ENCODE data around the gene SBK1. TPM values are rescaled to one million over a fixed set of nuclear protein-coding genes. Genes with fewer than 3 reads are reported as not detected.

SBK1 gene
- total RNA-seq, 4 donors from 2014 or later: 0.26 to 1.2 (median 0.64) TPM; not detected in 1

DNA sequence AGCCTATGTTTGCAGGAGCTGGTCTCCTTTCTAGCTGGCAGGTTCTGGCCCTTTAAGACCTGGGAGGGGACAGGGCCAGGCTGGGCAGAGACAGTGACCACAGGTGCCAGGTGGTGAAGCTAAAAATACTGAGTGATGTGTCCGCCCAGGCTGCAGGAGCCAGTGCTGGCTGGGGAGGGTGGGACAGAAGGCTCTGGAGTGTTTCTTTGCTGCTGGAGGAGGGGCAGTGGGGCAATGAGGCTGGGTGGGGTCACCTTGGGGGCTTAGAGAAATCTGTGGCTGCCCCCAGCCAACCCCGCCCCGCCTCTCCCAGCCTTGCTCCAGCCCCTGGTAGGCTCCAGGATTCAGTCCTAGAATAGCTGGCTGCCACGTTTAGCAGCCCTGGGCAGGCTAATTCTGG lies 30.4 kb upstream of the SBK1 start:
- H3K27me3 ChIP-seq: no peaks in the 10 kb centered on the region
- TF ChIP-seq, protein P1, sequence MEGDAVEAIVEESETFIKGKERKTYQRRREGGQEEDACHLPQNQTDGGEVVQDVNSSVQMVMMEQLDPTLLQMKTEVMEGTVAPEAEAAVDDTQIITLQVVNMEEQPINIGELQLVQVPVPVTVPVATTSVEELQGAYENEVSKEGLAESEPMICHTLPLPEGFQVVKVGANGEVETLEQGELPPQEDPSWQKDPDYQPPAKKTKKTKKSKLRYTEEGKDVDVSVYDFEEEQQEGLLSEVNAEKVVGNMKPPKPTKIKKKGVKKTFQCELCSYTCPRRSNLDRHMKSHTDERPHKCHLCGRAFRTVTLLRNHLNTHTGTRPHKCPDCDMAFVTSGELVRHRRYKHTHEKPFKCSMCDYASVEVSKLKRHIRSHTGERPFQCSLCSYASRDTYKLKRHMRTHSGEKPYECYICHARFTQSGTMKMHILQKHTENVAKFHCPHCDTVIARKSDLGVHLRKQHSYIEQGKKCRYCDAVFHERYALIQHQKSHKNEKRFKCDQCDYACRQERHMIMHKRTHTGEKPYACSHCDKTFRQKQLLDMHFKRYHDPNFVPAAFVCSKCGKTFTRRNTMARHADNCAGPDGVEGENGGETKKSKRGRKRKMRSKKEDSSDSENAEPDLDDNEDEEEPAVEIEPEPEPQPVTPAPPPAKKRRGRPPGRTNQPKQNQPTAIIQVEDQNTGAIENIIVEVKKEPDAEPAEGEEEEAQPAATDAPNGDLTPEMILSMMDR (IDR thresholded peaks at IDR 0.05): no peak
- no peak for TF ChIP-seq POLR2A (IDR thresholded peaks at IDR 0.05)
- intact Hi-C loops (cut with DNase I; ENCODE audit: low total_unique reads): no loop called here

DNA sequence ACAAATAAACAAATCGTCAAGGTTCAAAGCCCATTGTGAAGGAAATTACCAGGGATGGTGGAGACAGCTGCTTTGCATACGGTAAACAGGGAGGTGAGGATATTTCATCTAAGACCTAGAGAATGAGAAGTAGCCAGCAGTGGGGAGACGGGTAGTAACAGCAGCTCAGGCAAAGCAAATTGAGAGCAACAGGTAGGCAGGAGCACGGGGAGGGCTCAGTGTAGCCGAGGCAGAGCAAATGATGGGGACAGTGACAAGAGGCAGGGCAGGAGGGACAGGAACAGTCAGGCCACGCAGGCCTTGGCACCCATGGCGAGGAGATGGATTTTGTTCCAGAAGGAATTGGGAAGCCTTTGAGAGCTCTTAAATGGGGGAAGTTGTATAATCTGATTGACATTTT lies 29.0 kb upstream of the SBK1 start:
- Histone ChIP-seq H3K9me3 (no peaks in the 10 kb centered on the region), H3K4me3 (no peak overlapping the region), H3K36me3 (no peaks in the 10 kb centered on the region), H3K27me3 (no peaks in the 10 kb centered on the region), H3K27ac (no peak overlapping the region), H3K4me1 (peaks cover 0 to 5% of the 10 kb centered on the region in 2 donors)
- no peak for DNase-seq
- TF ChIP-seq, protein P1 (IDR thresholded peaks at IDR 0.05): no peak
- no peak for TF ChIP-seq POLR2A (IDR thresholded peaks at IDR 0.05)
- intact Hi-C loops (cut with DNase I; ENCODE audit: low total_unique reads): no loop called here

More for the DNA sequence above, 30.4 kb upstream of the SBK1 start:
- no peak overlapping the region for H3K4me3 ChIP-seq
- no peaks in the 10 kb centered on the region for H3K36me3 ChIP-seq
- no peak overlapping the region for H3K27ac ChIP-seq
- DNase-seq: no peak
- peaks cover 0 to 7% of the 10 kb centered on the region in 2 donors for H3K4me1 ChIP-seq
- H3K9me3 ChIP-seq: no peaks in the 10 kb centered on the region

DNA sequence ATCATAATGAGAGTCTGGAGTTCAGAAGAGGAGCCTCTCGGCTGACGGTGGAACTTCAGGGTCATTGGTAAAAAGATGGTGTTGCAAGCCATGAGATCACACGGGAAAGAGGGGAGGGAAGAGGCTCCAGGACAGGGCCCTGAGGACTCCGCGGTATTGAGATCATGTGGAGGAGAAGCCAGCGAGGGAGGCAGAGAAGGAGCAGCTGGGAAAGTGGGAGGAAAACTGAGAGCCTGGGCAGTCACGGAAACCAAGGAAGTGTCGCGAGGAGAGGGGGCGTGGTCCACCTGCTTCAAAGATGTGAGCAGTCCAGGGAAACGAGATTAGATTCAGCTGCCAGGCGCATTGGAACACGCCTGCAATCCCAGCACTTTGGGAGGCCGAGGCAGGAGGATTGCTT lies 27.7 kb upstream of the SBK1 start:
- no peak overlapping the region for H3K4me3 ChIP-seq
- TF ChIP-seq, protein P1 (IDR thresholded peaks at IDR 0.05): no peak
- no peak for TF ChIP-seq POLR2A (IDR thresholded peaks at IDR 0.05)
- no peaks in the 10 kb centered on the region for H3K9me3 ChIP-seq
- H3K36me3 ChIP-seq: no peaks in the 10 kb centered on the region
- H3K27ac ChIP-seq: no peak overlapping the region
- no peak for DNase-seq
- H3K4me1 ChIP-seq: no peaks in the 10 kb centered on the region
- intact Hi-C loops (cut with DNase I; ENCODE audit: low total_unique reads): no loop called here
- H3K27me3 ChIP-seq: no peaks in the 10 kb centered on the region

DNA sequence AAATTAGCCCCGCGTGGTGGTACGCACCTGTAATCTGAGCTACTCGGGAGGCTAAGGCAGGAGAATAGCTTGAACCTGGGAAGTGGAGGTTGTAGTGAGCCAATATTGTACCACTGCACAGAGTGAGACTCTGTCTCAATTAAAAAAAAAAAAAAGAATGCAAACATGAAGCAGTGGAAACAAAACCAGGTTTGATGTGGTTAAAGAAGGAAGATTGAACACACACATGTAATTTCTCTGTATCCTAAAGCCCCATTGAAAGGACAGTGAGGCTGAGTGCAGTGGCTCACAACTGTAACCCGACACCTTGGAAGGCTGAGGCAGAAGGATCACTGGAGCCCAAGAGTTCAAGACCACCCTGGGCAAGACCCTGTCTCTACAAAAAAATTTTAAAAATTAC lies 26.5 kb upstream of the SBK1 start:
- Histone ChIP-seq H3K27ac (no peak overlapping the region), H3K27me3 (no peaks in the 10 kb centered on the region), H3K9me3 (no peaks in the 10 kb centered on the region), H3K36me3 (no peaks in the 10 kb centered on the region), H3K4me1 (no peaks in the 10 kb centered on the region), H3K4me3 (no peak overlapping the region)
- TF ChIP-seq, protein P1 (IDR thresholded peaks at IDR 0.05): no peak
- TF ChIP-seq POLR2A (IDR thresholded peaks at IDR 0.05): no peak
- intact Hi-C loops (cut with DNase I; ENCODE audit: low total_unique reads): no loop called here
- DNase-seq: no peak

DNA sequence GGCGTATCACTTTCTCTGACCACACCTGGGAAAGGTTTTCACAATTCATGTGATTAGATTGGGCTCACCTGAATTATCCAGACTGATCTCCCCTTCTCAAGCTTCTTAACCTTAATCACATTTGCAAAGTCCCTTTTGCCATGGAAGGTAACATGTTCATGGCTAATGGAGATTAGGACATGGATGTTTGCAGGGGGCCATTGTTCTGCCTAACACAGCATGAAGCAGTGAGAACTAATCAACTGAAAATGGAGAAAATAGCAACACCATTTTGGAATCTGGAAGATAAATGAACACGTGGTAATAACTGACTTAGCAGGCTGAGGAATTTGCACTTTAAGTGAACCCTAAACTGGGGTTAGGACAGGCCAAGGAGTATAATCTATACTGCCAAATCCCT lies 25.0 kb upstream of the SBK1 start:
- Histone ChIP-seq H3K9me3 (peaks cover 0 to 4% of the 10 kb centered on the region in 2 donors), H3K4me1 (no peaks in the 10 kb centered on the region), H3K27me3 (no peaks in the 10 kb centered on the region), H3K27ac (no peak overlapping the region), H3K4me3 (no peak overlapping the region), H3K36me3 (no peaks in the 10 kb centered on the region)
- TF ChIP-seq, protein P1 (IDR thresholded peaks at IDR 0.05): no peak
- intact Hi-C loops (cut with DNase I; ENCODE audit: low total_unique reads): no loop called here
- no peak for DNase-seq
